Endothelial cell of umbilical vein (primary cell): ENCODE data around the gene FAM174B. TPM values are rescaled to one million over a fixed set of nuclear protein-coding genes. Genes with fewer than 3 reads are reported as not detected.

Experiments
- BruUV-seq: library from RNA; stranded (reverse); fragments of 400-500 nt; replicated peaks from 2 replicates; lab custom pipeline; 2021; lab: Mats Ljungman, UMichigan
- CTCF ChIA-PET: fragments of 300-600, 350-600 bp; sonication (Branson Sonifier 250); formaldehyde crosslinking; loops from one replicate; lab custom pipeline; 2021; ENCODE audit warnings: antibody characterized with exemption, inconsistent platforms; lab: Charles Lee
- POLR2A ChIA-PET: fragments of 300-600, 350-600 bp; sonication (Branson Sonifier 250); formaldehyde crosslinking; loops from one replicate; lab custom pipeline; 2021; ENCODE audit warnings: antibody characterized with exemption, inconsistent platforms; lab: Charles Lee
- DNase-seq: peaks from one replicate; pipeline ENCODE4 v3.0.0-alpha.2; 2011; ENCODE audit warnings: low read depth, low spot score
- FAIRE-seq: peaks from 2 replicates; lab custom pipeline; 2011; peaks lifted over from hg19 to GRCh38; lab: Jason Lieb, UNC
- H2AFZ ChIP-seq: 2 replicates; pipeline ENCODE4 v1.6.0; 2012; ENCODE audit warnings: low read depth, low read length, control low read depth, inconsistent platforms
- H3K27ac ChIP-seq: 2 replicates; pipeline ENCODE4 v1.5.1; 2011; ENCODE audit warnings: low read depth, mild to moderate bottlenecking, control low read depth, low read length, moderate library complexity; ENCODE audit not compliant: insufficient read depth
- H3K27me3 ChIP-seq, 2 experiments: 2 replicates each; pipeline versions ENCODE4 v1.6.0 to v1.6.1; 2011; ENCODE audit warnings: low read length in 2 of 2, mixed read lengths in 1 of 2; ENCODE audit not compliant: control insufficient read depth in 2 of 2, insufficient read depth in 2 of 2
- H3K36me3 ChIP-seq, 2 experiments: 2 replicates in 1 of 2; 3 replicates in 1 of 2; pipeline ENCODE4 v1.5.1; 2011; ENCODE audit warnings: low read length in 2 of 2, mild to moderate bottlenecking in 1 of 2, moderate library complexity in 1 of 2; ENCODE audit not compliant: control insufficient read depth in 2 of 2, insufficient read depth in 2 of 2; ENCODE audit errors: extremely low read depth in 1 of 2
- H3K4me1 ChIP-seq: 3 replicates; pipeline ENCODE4 v1.5.1; 2011; ENCODE audit warnings: mild to moderate bottlenecking, low read length; ENCODE audit not compliant: control insufficient read depth, insufficient read depth; ENCODE audit errors: extremely low read depth
- H3K4me2 ChIP-seq: 2 replicates; pipeline ENCODE4 v1.6.1; 2011; ENCODE audit warnings: low read length, control low read depth, mixed read lengths; ENCODE audit not compliant: insufficient read depth
- H3K4me3 ChIP-seq, 3 experiments: fragments of 200-600 bp in 1 of 3; sonication (generic), shearing (Covaris generic) in 1 of 3; replicated peaks in 1 of 3; 2 replicates each; pipeline ENCODE4 v1.5.1; 2011 to 2016; ENCODE audit warnings: control low read depth in 3 of 3, low read length in 3 of 3, mild to moderate bottlenecking in 2 of 3, inconsistent platforms in 1 of 3, low read depth in 1 of 3, moderate library complexity in 1 of 3; ENCODE audit not compliant: insufficient read depth in 1 of 3
- H3K79me2 ChIP-seq: 2 replicates; pipeline ENCODE4 v1.6.0; 2012; ENCODE audit warnings: low read length, inconsistent platforms; ENCODE audit not compliant: control insufficient read depth, insufficient read depth
- H3K9ac ChIP-seq: replicated peaks from 2 replicates; pipeline ENCODE3; 2011; ENCODE audit warnings: low read length, control low read depth; ENCODE audit not compliant: insufficient read depth; ENCODE audit errors: extremely low read depth
- H3K9me1 ChIP-seq: replicated peaks from 3 replicates; pipeline ENCODE4 v1.6.0; 2011; ENCODE audit warnings: mild to moderate bottlenecking, low read length; ENCODE audit not compliant: control insufficient read depth, insufficient read depth; ENCODE audit errors: extremely low read depth
- H3K9me3 ChIP-seq: replicated peaks from 2 replicates; pipeline ENCODE4 v1.5.1; 2012; ENCODE audit warnings: low read length, inconsistent platforms; ENCODE audit not compliant: control insufficient read depth, insufficient read depth
- H4K20me1 ChIP-seq: replicated peaks from 2 replicates; pipeline ENCODE3; 2011; ENCODE audit warnings: mild to moderate bottlenecking, low read length; ENCODE audit not compliant: control insufficient read depth, insufficient read depth; ENCODE audit errors: extremely low read depth
- EZH2 ChIP-seq: IDR thresholded peaks from 2 replicates; pipeline ENCODE4 v1.6.1; 2012; ENCODE audit warnings: borderline replicate concordance, low read depth, mild to moderate bottlenecking, moderate library complexity, low read length, inconsistent platforms; ENCODE audit not compliant: severe bottlenecking
- FOS ChIP-seq: IDR thresholded peaks from 2 replicates; pipeline ENCODE4 v1.6.1; 2011; ENCODE audit warnings: mild to moderate bottlenecking, low read length, moderate library complexity, borderline replicate concordance; ENCODE audit not compliant: insufficient read depth
- GATA2 ChIP-seq: IDR thresholded peaks from 2 replicates; pipeline ENCODE4 v1.7.0; 2011; ENCODE audit warnings: low read depth, mild to moderate bottlenecking, moderate library complexity, mixed read lengths, low read length; ENCODE audit not compliant: insufficient read length, insufficient read depth
- JUN ChIP-seq: IDR thresholded peaks from 2 replicates; pipeline ENCODE4 v1.6.1; 2011; ENCODE audit warnings: borderline replicate concordance, low read depth; ENCODE audit not compliant: insufficient read length, insufficient read depth
- POLR2A ChIP-seq: IDR thresholded peaks from 2 replicates; pipeline ENCODE4 v1.6.1; 2012; ENCODE audit warnings: low read depth, mild to moderate bottlenecking, control low read depth, low read length
- POLR2AphosphoS5 ChIP-seq: IDR thresholded peaks from 2 replicates; pipeline ENCODE4 v1.6.1; 2012; ENCODE audit warnings: low read depth, mild to moderate bottlenecking, control low read depth, low read length, moderate library complexity; ENCODE audit not compliant: insufficient read depth
- dilution Hi-C: fragments of 300-500 bp; cut with MboI; formaldehyde crosslinking; loops from one replicate; pipeline ENCODE4 v1.15.0; 2019; ENCODE audit warnings: low sequenced_read_pairs; ENCODE audit not compliant: extremely low pct_ligation_motif_present
- intact Hi-C: fragments of 100-400 bp; cut with micrococcal nuclease; formaldehyde crosslinking; loops from one replicate; pipeline ENCODE4 v1.10.0; 2022
- polyA plus RNA-seq, 4 experiments: library from polyadenylated mRNA; depleted of rRNA in 3 of 4; stranded (reverse) in 3 of 4; unstranded in 1 of 4; fragments of >200 nt; gene quantifications; 2 replicates each; pipeline versions ENCODE4 v1.2.1 to v1.2.3, GENCODE V29; 2011 to 2012; ENCODE audit warnings: missing spikeins in 1 of 4
- total RNA-seq: library from RNA; stranded (reverse); gene quantifications from 2 replicates; pipeline ENCODE4 v1.2.3, GENCODE V29; 2021

The FAM174B gene
- total and polyA plus RNA-seq, 2 donors (not counting 3 experiments of a cell fraction or from before 2014, with no cell fraction given) = 25.9 to 30.2 TPM

DNA sequence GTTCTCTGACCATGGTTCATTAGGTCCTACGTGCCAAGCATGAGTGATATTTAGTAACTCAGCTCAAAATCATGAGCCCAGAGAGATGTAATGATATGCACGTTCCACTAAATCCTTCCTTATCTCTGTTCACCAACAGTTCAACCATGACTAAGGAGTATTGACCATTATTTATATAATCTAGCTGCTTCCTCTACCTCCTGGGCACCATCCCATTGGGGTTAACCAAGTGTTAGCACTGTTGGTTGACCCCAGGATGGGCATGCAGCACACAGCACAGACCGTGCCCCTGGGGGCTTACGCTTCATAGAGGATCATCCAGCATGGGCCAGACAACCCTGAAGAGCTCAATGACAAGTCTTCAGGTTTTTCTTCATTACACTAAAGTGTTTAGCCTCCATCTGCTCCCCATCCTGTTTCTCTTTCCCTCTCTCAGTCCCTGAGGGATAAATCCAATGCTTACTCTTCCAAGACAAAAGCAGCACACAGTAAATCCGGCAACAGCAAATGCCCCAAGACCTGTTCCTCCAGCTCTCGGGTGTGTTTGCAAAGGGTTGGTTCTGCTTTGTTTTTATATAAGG, 10.4 kb downstream of the FAM174B start:
- H3K79me2 ChIP-seq = peaks cover 89% of the 10 kb centered on the region
- no TSS peak for BruUV-seq
- ChIA-PET POLR2A (interaction anchor here (0.6 kb wide), 1 partner anchor 71 kb away, joined by 3 read pairs; no protein-coding TSS in a partner anchor), CTCF (interaction anchor here (0.7 to 2.1 kb wide), 7 partner anchors 9 to 124 kb away, joined by 3 to 13 read pairs (median 7); partner anchors contain the start of gene FAM174B)
- H3K36me3 ChIP-seq = no peaks in the 10 kb centered on the region
- H3K27me3 ChIP-seq = no peaks in the 10 kb centered on the region
- peak; percentile 71 for TF ChIP-seq POLR2A
- TF ChIP-seq POLR2AphosphoS5 = peak; percentile 88
- peak; percentile 48 for TF ChIP-seq JUN
- peak; percentile 19 for TF ChIP-seq FOS
- peak; percentile 99 for TF ChIP-seq GATA2
- no peak for TF ChIP-seq EZH2
- dilution Hi-C loops = no loop called here
- H3K4me2 ChIP-seq = peak overlapping the region; percentile 23
- peak; percentile 76 for FAIRE-seq
- H3K4me1 ChIP-seq = peaks cover 35% of the 10 kb centered on the region
- H3K9me3 ChIP-seq = no peaks in the 10 kb centered on the region
- intact Hi-C loops = loop anchor here (2.0 kb wide), 1 partner anchor 20 kb away; no protein-coding TSS in a partner anchor
- H4K20me1 ChIP-seq = no peaks in the 10 kb centered on the region
- H3K27ac ChIP-seq = peak overlapping the region; percentile 72
- H3K9ac ChIP-seq = peak overlapping the region; percentile 5
- no peak overlapping the region for H2AFZ ChIP-seq
- DNase-seq = peak; percentile 87
- no peaks in the 10 kb centered on the region for H3K9me1 ChIP-seq
- no peak overlapping the region for H3K4me3 ChIP-seq
